IPS DF 6.9 (cell line): ENCODE data around the gene UNC45A.

ENCODE experiments used
- DNase-seq: peaks from one replicate; pipeline ENCODE4 v3.0.0-alpha.2; 2013; ENCODE audit warnings: low read depth, low spot score
- H3K27ac ChIP-seq: one replicate; pipeline ENCODE4 v1.5.1; 2013; ENCODE audit warnings: low read length, control low read depth
- H3K27me3 ChIP-seq: 2 replicates; pipeline ENCODE4 v1.6.1; 2013; ENCODE audit warnings: mild to moderate bottlenecking, low read length; ENCODE audit not compliant: control insufficient read depth, insufficient read depth
- H3K36me3 ChIP-seq: 2 replicates; pipeline ENCODE4 v1.6.1; 2013; ENCODE audit warnings: low read length; ENCODE audit not compliant: control insufficient read depth, insufficient read depth
- H3K4me1 ChIP-seq: 2 replicates; pipeline ENCODE4 v1.6.1; 2013; ENCODE audit warnings: low read length; ENCODE audit not compliant: control insufficient read depth, insufficient read depth
- H3K4me3 ChIP-seq: 2 replicates; pipeline ENCODE4 v1.5.1; 2013; ENCODE audit warnings: mild to moderate bottlenecking, low read length
- H3K9me3 ChIP-seq: 2 replicates; pipeline ENCODE4 v1.6.1; 2013; ENCODE audit warnings: low read length, inconsistent platforms; ENCODE audit not compliant: control insufficient read depth, insufficient read depth
- WGBS: extraction: QIAGEN DNeasy Blood & Tissue Kit; methylation state at CpG from one replicate; pipeline ENCODE4 v1.1.7; 2013; ENCODE audit warnings: mixed read lengths, missing lambda C conversion rate; ENCODE audit not compliant: insufficient read length, insufficient coverage; 5-methylcytosine and 5-hydroxymethylcytosine counted together

The UNC45A gene

GRCh38 chr15:90967206-90967605 is 32.1 kb downstream of the UNC45A start:
- H3K4me3 ChIP-seq, result no peak overlapping the region
- H3K36me3 ChIP-seq, result peaks cover 39% of the 10 kb centered on the region
- no peak overlapping the region for H3K27ac ChIP-seq
- no peaks in the 10 kb centered on the region for H3K9me3 ChIP-seq
- H3K27me3 ChIP-seq, result no peaks in the 10 kb centered on the region
- no CpG with 5 or more reads among the region's 5 CpGs for WGBS
- no peak for DNase-seq
- H3K4me1 ChIP-seq, result no peaks in the 10 kb centered on the region

DNA sequence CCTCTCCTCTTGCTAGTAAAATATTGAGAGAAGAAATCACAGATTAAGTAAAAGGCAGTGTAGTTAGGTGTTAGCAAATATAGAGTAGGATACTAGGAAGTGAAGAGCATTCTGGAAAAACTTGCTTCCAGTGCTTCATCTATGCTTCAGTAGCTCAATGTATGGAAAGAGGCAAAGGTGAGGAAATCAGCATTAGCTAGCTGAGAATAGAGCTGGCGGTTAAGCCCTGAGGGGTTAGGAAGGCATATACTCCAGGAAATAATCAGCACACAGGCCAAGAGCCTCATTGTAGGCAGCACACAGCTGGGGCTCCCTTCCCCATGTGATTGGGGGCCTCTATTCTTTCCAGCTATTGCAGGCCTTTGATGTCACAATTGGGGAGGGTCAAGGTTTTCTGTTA is 33.3 kb downstream of the UNC45A start:
- Histone ChIP-seq H3K36me3 (peaks cover 42% of the 10 kb centered on the region), H3K4me1 (no peaks in the 10 kb centered on the region), H3K27ac (no peak overlapping the region), H3K27me3 (no peaks in the 10 kb centered on the region), H3K9me3 (no peaks in the 10 kb centered on the region), H3K4me3 (no peak overlapping the region)
- no CpG with 5 or more reads among the region's 1 CpG for WGBS
- DNase-seq, result no peak

- DNase-seq, result no peak
- no peak overlapping the region for H3K4me3 ChIP-seq
- peaks cover 53% of the 10 kb centered on the region for H3K36me3 ChIP-seq
- H3K27ac ChIP-seq, result no peak overlapping the region
- no CpG with 5 or more reads among the region's 7 CpGs for WGBS
- no peaks in the 10 kb centered on the region for H3K9me3 ChIP-seq
- H3K27me3 ChIP-seq, result no peaks in the 10 kb centered on the region; the same call in 1 of the 2 replicates
- H3K4me1 ChIP-seq, result no peaks in the 10 kb centered on the region
Measured at GRCh38 chr15:90970274-90970673, 35.2 kb downstream of the UNC45A start.

GRCh38 chr15:90972133-90972532 is 37.0 kb downstream of the UNC45A start:
- no peaks in the 10 kb centered on the region; the same call in 1 of the 2 replicates for H3K27me3 ChIP-seq
- no peak for DNase-seq
- no peaks in the 10 kb centered on the region for H3K9me3 ChIP-seq
- H3K27ac ChIP-seq, result no peak overlapping the region
- no peak overlapping the region for H3K4me3 ChIP-seq
- H3K4me1 ChIP-seq, result no peaks in the 10 kb centered on the region
- no CpG with 5 or more reads among the region's 5 CpGs for WGBS
- peaks cover 56% of the 10 kb centered on the region for H3K36me3 ChIP-seq

- Histone ChIP-seq H3K9me3 (no peaks in the 10 kb centered on the region), H3K4me3 (no peak overlapping the region), H3K27me3 (no peaks in the 10 kb centered on the region; the same call in 1 of the 2 replicates), H3K36me3 (peaks cover 43% of the 10 kb centered on the region), H3K4me1 (no peaks in the 10 kb centered on the region), H3K27ac (no peak overlapping the region)
- no CpG with 5 or more reads among the region's 21 CpGs for WGBS
- no peak for DNase-seq
Measured at GRCh38 chr15:90974216-90974615, 39.1 kb downstream of the UNC45A start.

- DNase-seq, result no peak
- Histone ChIP-seq H3K36me3 (peaks cover 52% of the 10 kb centered on the region), H3K4me3 (no peak overlapping the region), H3K27me3 (no peaks in the 10 kb centered on the region; the same call in 1 of the 2 replicates), H3K27ac (no peak overlapping the region), H3K4me1 (no peaks in the 10 kb centered on the region), H3K9me3 (no peaks in the 10 kb centered on the region)
- WGBS, result no CpG with 5 or more reads among the region's 1 CpG
Measured at GRCh38 chr15:90979582-90979981, 44.5 kb downstream of the UNC45A start.

- H3K27ac ChIP-seq, result no peak overlapping the region
- DNase-seq, result no peak
- H3K36me3 ChIP-seq, result peaks cover 39% of the 10 kb centered on the region
- WGBS, result no CpG with 5 or more reads among the region's 6 CpGs
- no peaks in the 10 kb centered on the region for H3K4me1 ChIP-seq
- H3K27me3 ChIP-seq, result no peaks in the 10 kb centered on the region
- no peak overlapping the region for H3K4me3 ChIP-seq
- H3K9me3 ChIP-seq, result no peaks in the 10 kb centered on the region
Measured at GRCh38 chr15:90981681-90982080, 46.6 kb downstream of the UNC45A start.

DNA sequence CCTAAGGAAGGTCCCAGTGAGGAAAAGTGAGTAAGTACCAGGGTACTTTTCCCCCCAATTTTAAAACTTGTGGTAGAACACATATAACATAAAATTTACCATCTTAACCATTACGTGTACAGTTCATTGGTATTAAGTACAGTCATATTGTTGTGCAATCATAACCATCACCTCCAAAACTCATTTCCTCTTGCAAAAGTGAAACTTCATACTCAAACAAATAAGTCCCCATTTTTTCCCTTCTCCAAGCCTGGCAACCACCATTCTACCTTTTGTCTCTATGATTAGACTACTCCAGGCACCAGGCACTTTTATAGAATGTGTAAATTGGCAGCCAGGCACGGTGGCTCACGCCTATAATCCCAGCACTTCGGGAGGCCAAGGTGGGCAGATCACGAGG is 47.0 kb downstream of the UNC45A start:
- no peak for DNase-seq
- no peaks in the 10 kb centered on the region for H3K27me3 ChIP-seq
- H3K36me3 ChIP-seq, result peaks cover 36% of the 10 kb centered on the region; the same call in 1 of the 2 replicates
- no CpG with 5 or more reads among the region's 5 CpGs for WGBS
- no peaks in the 10 kb centered on the region for H3K9me3 ChIP-seq
- H3K4me1 ChIP-seq, result no peaks in the 10 kb centered on the region
- no peak overlapping the region for H3K27ac ChIP-seq
- H3K4me3 ChIP-seq, result no peak overlapping the region

GRCh38 chr15:90986790-90987507 is 51.9 kb downstream of the UNC45A start:
- Histone ChIP-seq H3K27ac (no peak overlapping the region), H3K4me3 (no peak overlapping the region), H3K4me1 (no peaks in the 10 kb centered on the region), H3K9me3 (no peaks in the 10 kb centered on the region), H3K27me3 (no peaks in the 10 kb centered on the region), H3K36me3 (peaks cover 11% of the 10 kb centered on the region; the same call in 1 of the 2 replicates)
- no CpG with 5 or more reads among the region's 11 CpGs for WGBS
- no peak for DNase-seq

GRCh38 chr15:90987561-90988141 is 52.6 kb downstream of the UNC45A start:
- Histone ChIP-seq H3K27me3 (no peaks in the 10 kb centered on the region), H3K4me1 (no peaks in the 10 kb centered on the region), H3K4me3 (no peak overlapping the region), H3K9me3 (no peaks in the 10 kb centered on the region), H3K27ac (no peak overlapping the region), H3K36me3 (peaks cover 9% of the 10 kb centered on the region; the same call in 1 of the 2 replicates)
- no CpG with 5 or more reads among the region's 7 CpGs for WGBS
- DNase-seq, result no peak
